Activated T-cell treated with anti-CD3 and anti-CD28 coated beads, Interleukin-2, amount 50 U/mL, for 4 hours (primary cell): Measurements from ENCODE around the gene CLTB. TPM values are rescaled to one million over a fixed set of nuclear protein-coding genes. Genes with fewer than 3 reads are reported as not detected.

ENCODE experiments used
- ATAC-seq, 2 donors: fragments of 200-7000 bp; cut with Tn5 transposase; one replicate each; pipeline ENCODE4 v1.10.0; 2021
- DNase-seq: peaks from one replicate; pipeline ENCODE4 v3.0.0-alpha.2; 2020
- H3K27me3 Mint-ChIP-seq: one replicate; pipeline ENCODE4 v1.8.0; 2021; ENCODE audit warnings: low read depth, mixed read lengths
- H3K36me3 Mint-ChIP-seq: one replicate; pipeline ENCODE4 v1.8.0; 2022; ENCODE audit warnings: mixed read lengths; ENCODE audit not compliant: insufficient read depth
- H3K4me1 Mint-ChIP-seq: one replicate; pipeline ENCODE4 v1.8.0; 2021; ENCODE audit warnings: low read depth, mixed read lengths
- H3K4me3 Mint-ChIP-seq: one replicate; pipeline ENCODE4 v1.8.0; 2021; ENCODE audit warnings: mild to moderate bottlenecking, moderate library complexity, mixed read lengths
- H3K9me3 Mint-ChIP-seq: one replicate; pipeline ENCODE4 v1.8.0; 2021; ENCODE audit warnings: mixed read lengths
- total RNA-seq, 3 donors: library from RNA; stranded (reverse); gene quantifications; one replicate each; pipeline ENCODE4 v1.2.1, GENCODE V29; 2021

The CLTB gene
- total RNA-seq, 3 donors from 2014 or later: 121 to 133 (median 123) TPM

- Mint-ChIP-seq H3K36me3 (peaks cover 21% of the 10 kb centered on the region), H3K27me3 (no peaks in the 10 kb centered on the region), H3K4me1 (peaks cover 10% of the 10 kb centered on the region), H3K9me3 (no peaks in the 10 kb centered on the region), H3K4me3 (no peak overlapping the region)
- ATAC-seq (no peak), DNase-seq (no peak)
Observed at GRCh38 chr5:176368726-176369125, 47.6 kb downstream of the CLTB start.

GRCh38 chr5:176366232-176366894, 50.0 kb downstream of the CLTB start:
- peaks cover 18% of the 10 kb centered on the region for H3K36me3 Mint-ChIP-seq
- no peak for ATAC-seq
- H3K4me1 Mint-ChIP-seq: peaks cover 19% of the 10 kb centered on the region
- H3K9me3 Mint-ChIP-seq: no peaks in the 10 kb centered on the region
- H3K27me3 Mint-ChIP-seq: no peaks in the 10 kb centered on the region
- no peak for DNase-seq
- H3K4me3 Mint-ChIP-seq: peak overlapping the region; percentile 81

GRCh38 chr5:176365351-176366231, 50.7 kb downstream of the CLTB start, which contains the start of gene ARL10:
TSS of gene ARL10 (plus strand) at chr5:176365487. CDS start at chr5:176365564, 77 bp downstream.
- H3K4me3 Mint-ChIP-seq: peak within 1 kb of the TSS; percentile 81
- H3K36me3 Mint-ChIP-seq: peaks cover 16% of the 10 kb centered on the region
- DNase-seq (peak; percentile 45), ATAC-seq (peak; percentile 58 to 61)
- H3K27me3 Mint-ChIP-seq: no peaks in the 10 kb centered on the region
- H3K4me1 Mint-ChIP-seq: peaks cover 19% of the 10 kb centered on the region
- H3K9me3 Mint-ChIP-seq: no peaks in the 10 kb centered on the region

- peaks cover 19% of the 10 kb centered on the region for H3K4me1 Mint-ChIP-seq
- ATAC-seq: no peak
- DNase-seq: no peak
- H3K27me3 Mint-ChIP-seq: no peaks in the 10 kb centered on the region
- H3K36me3 Mint-ChIP-seq: peaks cover 16% of the 10 kb centered on the region
- peak overlapping the region; percentile 76 for H3K4me3 Mint-ChIP-seq
- H3K9me3 Mint-ChIP-seq: no peaks in the 10 kb centered on the region
Observed at GRCh38 chr5:176364765-176365350, 51.5 kb downstream of the CLTB start.

- Mint-ChIP-seq H3K4me1 (peaks cover 33% of the 10 kb centered on the region), H3K4me3 (peak overlapping the region; percentile 97), H3K27me3 (no peaks in the 10 kb centered on the region), H3K36me3 (peaks cover 10% of the 10 kb centered on the region), H3K9me3 (no peaks in the 10 kb centered on the region)
- no peak for ATAC-seq
- DNase-seq: no peak
Observed at GRCh38 chr5:176362233-176362490, 54.2 kb downstream of the CLTB start.

- H3K9me3 Mint-ChIP-seq: no peaks in the 10 kb centered on the region
- DNase-seq (peak; percentile 91), ATAC-seq (peak; percentile 91)
- peaks cover 8% of the 10 kb centered on the region for H3K36me3 Mint-ChIP-seq
- peaks cover 31% of the 10 kb centered on the region for H3K4me1 Mint-ChIP-seq
- H3K4me3 Mint-ChIP-seq: peak within 1 kb of the TSS; percentile 97
- H3K27me3 Mint-ChIP-seq: no peaks in the 10 kb centered on the region
Observed at GRCh38 chr5:176361437-176362232, 54.7 kb downstream of the CLTB start, which contains the start of gene KIAA1191. TSS of gene KIAA1191 (minus strand) at chr5:176361764. CDS start at chr5:176359508, 2,256 bp downstream.

- H3K4me1 Mint-ChIP-seq: peaks cover 29% of the 10 kb centered on the region
- H3K27me3 Mint-ChIP-seq: no peaks in the 10 kb centered on the region
- ATAC-seq: peak in 1 of 2 donors; percentile 5
- H3K9me3 Mint-ChIP-seq: no peaks in the 10 kb centered on the region
- DNase-seq: no peak
- peaks cover 6% of the 10 kb centered on the region for H3K36me3 Mint-ChIP-seq
- H3K4me3 Mint-ChIP-seq: peak overlapping the region; percentile 97
Observed at GRCh38 chr5:176360894-176361436, 55.4 kb downstream of the CLTB start.

- ATAC-seq (no peak), DNase-seq (no peak)
- Mint-ChIP-seq H3K4me1 (peaks cover 33% of the 10 kb centered on the region), H3K4me3 (peak overlapping the region; percentile 75), H3K27me3 (no peaks in the 10 kb centered on the region), H3K9me3 (no peaks in the 10 kb centered on the region), H3K36me3 (peaks cover 11% of the 10 kb centered on the region)
Observed at GRCh38 chr5:176359658-176360057, 56.7 kb downstream of the CLTB start.

- H3K27me3 Mint-ChIP-seq: no peaks in the 10 kb centered on the region
- H3K4me3 Mint-ChIP-seq: no peak overlapping the region
- H3K36me3 Mint-ChIP-seq: peaks cover 20% of the 10 kb centered on the region
- DNase-seq: no peak
- no peaks in the 10 kb centered on the region for H3K9me3 Mint-ChIP-seq
- peaks cover 25% of the 10 kb centered on the region for H3K4me1 Mint-ChIP-seq
- no peak for ATAC-seq
Observed at GRCh38 chr5:176356179-176356566, 60.2 kb downstream of the CLTB start.

GRCh38 chr5:176355400-176356178, 60.8 kb downstream of the CLTB start:
- no peak overlapping the region for H3K4me3 Mint-ChIP-seq
- no peaks in the 10 kb centered on the region for H3K9me3 Mint-ChIP-seq
- H3K4me1 Mint-ChIP-seq: peaks cover 25% of the 10 kb centered on the region
- no peaks in the 10 kb centered on the region for H3K27me3 Mint-ChIP-seq
- DNase-seq (no peak), ATAC-seq (no peak)
- peaks cover 21% of the 10 kb centered on the region for H3K36me3 Mint-ChIP-seq

- no peaks in the 10 kb centered on the region for H3K9me3 Mint-ChIP-seq
- no peak for DNase-seq
- no peak overlapping the region for H3K4me3 Mint-ChIP-seq
- no peaks in the 10 kb centered on the region for H3K27me3 Mint-ChIP-seq
- no peak for ATAC-seq
- peaks cover 37% of the 10 kb centered on the region for H3K36me3 Mint-ChIP-seq
- H3K4me1 Mint-ChIP-seq: peaks cover 18% of the 10 kb centered on the region
Observed at GRCh38 chr5:176353533-176353932, 62.8 kb downstream of the CLTB start.

- ATAC-seq: no peak
- no peaks in the 10 kb centered on the region for H3K27me3 Mint-ChIP-seq
- H3K9me3 Mint-ChIP-seq: no peaks in the 10 kb centered on the region
Observed at GRCh38 chr5:176352116-176352878, 64.0 kb downstream of the CLTB start.

GRCh38 chr5:176350416-176350815, 65.9 kb downstream of the CLTB start:
- H3K36me3 Mint-ChIP-seq: peaks cover 44% of the 10 kb centered on the region
- no peaks in the 10 kb centered on the region for H3K27me3 Mint-ChIP-seq
- no peak overlapping the region for H3K4me3 Mint-ChIP-seq
- DNase-seq: no peak
- H3K4me1 Mint-ChIP-seq: peaks cover 6% of the 10 kb centered on the region
- ATAC-seq: no peak
- H3K9me3 Mint-ChIP-seq: no peaks in the 10 kb centered on the region

More at GRCh38 chr5:176352116-176352878, 64.0 kb downstream of the CLTB start:
- DNase-seq: no peak
- peaks cover 35% of the 10 kb centered on the region for H3K36me3 Mint-ChIP-seq
- no peak overlapping the region for H3K4me3 Mint-ChIP-seq
- peaks cover 7% of the 10 kb centered on the region for H3K4me1 Mint-ChIP-seq
